K562 (cell line): ENCODE data around the gene ARHGDIA. TPM values are rescaled to one million over a fixed set of nuclear protein-coding genes. Genes with fewer than 3 reads are reported as not detected.

Experiments
- ATAC-seq: fragments of 200-7000 bp; cut with Tn5 transposase; 3 replicates; pipeline ENCODE4 v1.9.1; 2020; ENCODE audit warnings: moderate library complexity
- BruUV-seq: library from RNA; stranded (reverse); fragments of 400-500 nt; replicated peaks from 2 replicates; lab custom pipeline; 2021; lab: Mats Ljungman, UMichigan
- CTCF ChIA-PET: fragments of 300-600 bp; formaldehyde crosslinking; extraction: SDS; loops from one replicate; lab custom pipeline; 2021; ENCODE audit warnings: low intra/inter-chr PET ratio; lab: Yijun Ruan, JAX
- POLR2A ChIA-PET: fragments of 300-600, 350-650 bp; sonication (Branson Sonifier 250); formaldehyde crosslinking; extraction: SDS; loops from one replicate; lab custom pipeline; 2021; ENCODE audit warnings: antibody characterized with exemption, inconsistent platforms; lab: Yijun Ruan, JAX
- DNase-seq, 4 experiments: peaks; one replicate each; pipeline versions ENCODE4 v3.0.0 to v3.0.0-alpha.2; 2011 to 2018; ENCODE audit warnings: low spot score in 3 of 4, mixed read lengths in 3 of 4; ENCODE audit errors: extremely low read depth in 1 of 4
- FAIRE-seq: peaks from 2 replicates; lab custom pipeline; 2011; peaks lifted over from hg19 to GRCh38; lab: Jason Lieb, UNC
- H2AFZ ChIP-seq: 2 replicates; pipeline ENCODE4 v1.6.0; 2011; ENCODE audit warnings: low read depth, low read length, control low read depth, inconsistent platforms
- H3K27ac ChIP-seq: fragments of 200-600 bp; 3 replicates; pipeline ENCODE4 v1.8.0; 2011; ENCODE audit warnings: low read depth, mild to moderate bottlenecking, control low read depth, inconsistent platforms, low read length, moderate library complexity, mixed read lengths; ENCODE audit errors: extremely low read depth
- H3K27me3 ChIP-seq, 2 experiments: fragments of 300-600 bp in 1 of 2; 2 replicates in 1 of 2; 3 replicates in 1 of 2; pipeline versions ENCODE4 v1.6.0 to v1.8.0; 2011; ENCODE audit warnings: inconsistent platforms in 2 of 2, low read length in 2 of 2, mild to moderate bottlenecking in 1 of 2, mixed read lengths in 1 of 2, moderate library complexity in 1 of 2; ENCODE audit not compliant: control insufficient read depth in 2 of 2, insufficient read depth in 2 of 2
- H3K36me3 ChIP-seq: fragments of 300-600 bp; 3 replicates; pipeline ENCODE4 v1.8.0; 2011; ENCODE audit warnings: mild to moderate bottlenecking, low read length, inconsistent platforms; ENCODE audit not compliant: control insufficient read depth, insufficient read depth
- H3K4me1 ChIP-seq, 2 experiments: fragments of 200-600 bp in 1 of 2; replicated peaks in 1 of 2; 2 replicates in 1 of 2; 3 replicates in 1 of 2; pipeline versions ENCODE4 v1.5.1 to v1.8.0; 2011; ENCODE audit warnings: inconsistent platforms in 2 of 2, low read length in 2 of 2, mild to moderate bottlenecking in 1 of 2, mixed read lengths in 1 of 2, moderate library complexity in 1 of 2; ENCODE audit not compliant: control insufficient read depth in 2 of 2, insufficient read depth in 2 of 2
- H3K4me2 ChIP-seq: 2 replicates; pipeline ENCODE4 v1.6.1; 2011; ENCODE audit warnings: low read length, control low read depth, inconsistent platforms, mixed read lengths; ENCODE audit not compliant: insufficient read depth
- H3K4me3 ChIP-seq: fragments of 200-600 bp; sonication (generic), shearing (Covaris generic); 2 replicates; pipeline ENCODE4 v1.5.1; 2016; ENCODE audit warnings: control low read depth, inconsistent platforms
- H3K79me2 ChIP-seq: fragments of 200-600 bp; 3 replicates; pipeline ENCODE4 v1.8.0; 2011; ENCODE audit warnings: low read length, inconsistent platforms; ENCODE audit not compliant: control insufficient read depth, insufficient read depth
- H3K9ac ChIP-seq, 2 experiments: 2 replicates each; pipeline versions ENCODE4 v1.6.0 to v1.6.1; 2011; ENCODE audit warnings: low read depth in 2 of 2, low read length in 2 of 2, control low read depth in 1 of 2, inconsistent platforms in 1 of 2, mild to moderate bottlenecking in 1 of 2, mixed read lengths in 1 of 2; ENCODE audit not compliant: insufficient read depth in 1 of 2
- H3K9me1 ChIP-seq: one replicate; pipeline ENCODE4 v1.6.0; 2011; ENCODE audit warnings: inconsistent platforms, mild to moderate bottlenecking, low read length, moderate library complexity; ENCODE audit not compliant: control insufficient read depth, insufficient read depth
- H3K9me3 ChIP-seq: replicated peaks from 2 replicates; pipeline ENCODE4 v1.5.1; 2011; ENCODE audit warnings: low read depth, low read length, inconsistent platforms; ENCODE audit not compliant: control insufficient read depth, insufficient read depth
- H4K20me1 ChIP-seq: replicated peaks from 2 replicates; pipeline ENCODE4 v1.6.1; 2011; ENCODE audit warnings: low read length, inconsistent platforms, mixed read lengths; ENCODE audit not compliant: control insufficient read depth, insufficient read depth
- MAX ChIP-seq: sonication (generic); formaldehyde crosslinking; IDR thresholded peaks from 2 replicates; pipeline ENCODE4 v1.9.0; 2022; ENCODE audit warnings: mild to moderate bottlenecking, missing genetic modification reagents
- NFATC3 ChIP-seq: fragments of 450-650 bp; IDR thresholded peaks from 2 replicates; pipeline ENCODE4 v1.6.1; 2017; ENCODE audit warnings: mild to moderate bottlenecking
- PHTF2 ChIP-seq: fragments of 250-450 bp; sonication (Bioruptor Pico); IDR thresholded peaks from 2 replicates; pipeline ENCODE4 v1.5.0; 2021; ENCODE audit warnings: mild to moderate bottlenecking
- PPARD ChIP-seq: fragments of 250-450 bp; sonication (Bioruptor Pico); IDR thresholded peaks from 2 replicates; pipeline ENCODE4 v1.8.0; 2022; ENCODE audit warnings: inconsistent platforms, mild to moderate bottlenecking, moderate library complexity
- RBFOX2 ChIP-seq: fragments of 200-400 bp; formaldehyde crosslinking; IDR thresholded peaks from 2 replicates; pipeline ENCODE4 v1.6.1; 2017; ENCODE audit warnings: low read depth, mild to moderate bottlenecking, low read length, moderate library complexity
- RBM14 ChIP-seq: fragments of 200-400 bp; formaldehyde crosslinking; IDR thresholded peaks from 2 replicates; pipeline ENCODE4 v1.6.1; 2018; ENCODE audit warnings: low read depth, mild to moderate bottlenecking, low read length, moderate library complexity, borderline replicate concordance; ENCODE audit not compliant: insufficient read depth
- XRCC3 ChIP-seq: fragments of 450-650 bp; IDR thresholded peaks from 2 replicates; pipeline ENCODE4 v1.6.1; 2017; ENCODE audit warnings: mild to moderate bottlenecking, moderate library complexity
- ZNF197 ChIP-seq: fragments of 200-800 bp; sonication (Bioruptor generic); IDR thresholded peaks from 2 replicates; pipeline ENCODE4 v1.6.1; 2016; ENCODE audit warnings: low read depth, missing genetic modification characterization, missing compliant biosample characterization
- ZNF282 ChIP-seq: sonication (generic); formaldehyde crosslinking; IDR thresholded peaks from 2 replicates; pipeline ENCODE4 v1.8.1; 2023; ENCODE audit warnings: missing genetic modification reagents
- WGBS: fragments of 100-300 bp; shearing (Covaris generic); methylation state at CpG from one replicate; pipeline ENCODE4 v1.1.6; 2016; ENCODE audit warnings: low coverage, mixed read lengths; ENCODE audit not compliant: insufficient coverage; ENCODE audit errors: missing lambda C conversion rate; 5-methylcytosine and 5-hydroxymethylcytosine counted together
- in situ Hi-C: fragments of 300-500 bp; cut with MboI; formaldehyde crosslinking; loops from 4 replicates; pipeline ENCODE4 v1.15.0; 2018; ENCODE audit warnings: inconsistent platforms, mixed read lengths
- intact Hi-C: fragments of 100-400 bp; cut with micrococcal nuclease; formaldehyde crosslinking; loops from 2 replicates; pipeline ENCODE4 v1.14.2; 2022
- polyA plus RNA-seq, 8 experiments: library from polyadenylated mRNA; depleted of rRNA in 4 of 8; stranded (reverse) in 5 of 8; unstranded in 3 of 8; fragments of >200 nt; fragmentation: Nextera tagmentation in 2 of 8; fragmentation: Illumina TruSeq in 1 of 8; extraction: Ambion mirVana in 2 of 8; extraction: Trizol in 1 of 8; gene quantifications; 2 replicates each; pipeline versions ENCODE4 v1.2.1 to v1.2.3, GENCODE V29; 2011 to 2014; ENCODE audit warnings: inconsistent platforms in 1 of 8, missing spikeins in 1 of 8
- total RNA-seq, 7 experiments: library from RNA; depleted of rRNA in 6 of 7; stranded (reverse); fragments of >200 nt in 6 of 7; fragmentation: Illumina TruSeq in 2 of 7; extraction: Trizol in 2 of 7; gene quantifications; 2 replicates each; pipeline versions ENCODE4 v1.2.1 to v1.2.3, GENCODE V29; 2011 to 2021; ENCODE audit warnings: low replicate concordance in 1 of 7
- TF ChIP-seq, protein P1 (sequence below): fragments of 200-400 bp; formaldehyde crosslinking; IDR thresholded peaks from 2 replicates; pipeline ENCODE4 v1.6.1; 2017; ENCODE audit warnings: mild to moderate bottlenecking, low read depth, low read length, moderate library complexity

Gene ARHGDIA
- total and polyA plus RNA-seq, 9 of the 15 experiments (the other 6 are each of a cell fraction or from before 2014, with no cell fraction given), result 9.6 to 340 (median 97.6) TPM

- Histone ChIP-seq H3K9me1 (no peaks in the 10 kb centered on the region), H3K9ac (peak overlapping the region; percentile 44 to 91; a peak in 3 of 4 replicates), H3K27me3 (no peaks in the 10 kb centered on the region), H3K36me3 (peaks cover 65% of the 10 kb centered on the region), H3K27ac (peak overlapping the region; percentile 93; the same call in 1 of the 3 replicates), H3K4me2 (no peak overlapping the region), H3K79me2 (peaks cover 68% of the 10 kb centered on the region), H2AFZ (no peak overlapping the region), H3K4me1 (peaks cover 35 to 84% of the 10 kb centered on the region in 2 experiments), H3K9me3 (no peaks in the 10 kb centered on the region), H3K4me3 (no peak overlapping the region), H4K20me1 (peaks cover 41% of the 10 kb centered on the region)
- 48% methylated on average over 19 of the region's 23 CpGs for WGBS
- in situ Hi-C loops, result no loop called here
- no TSS peak for BruUV-seq
- peak; percentile 13 for ATAC-seq
- ChIA-PET CTCF (no interaction called here), POLR2A (interaction anchor here (0.7 to 1.9 kb wide), 11 partner anchors 12 to 152 kb away, joined by 3 to 8 read pairs (median 3); no protein-coding TSS in a partner anchor)
- peak in 1 of 4 experiments; percentile 68 for DNase-seq
- FAIRE-seq, result peak; percentile 48
- intact Hi-C loops, result no loop called here
- TF ChIP-seq, protein P1, sequence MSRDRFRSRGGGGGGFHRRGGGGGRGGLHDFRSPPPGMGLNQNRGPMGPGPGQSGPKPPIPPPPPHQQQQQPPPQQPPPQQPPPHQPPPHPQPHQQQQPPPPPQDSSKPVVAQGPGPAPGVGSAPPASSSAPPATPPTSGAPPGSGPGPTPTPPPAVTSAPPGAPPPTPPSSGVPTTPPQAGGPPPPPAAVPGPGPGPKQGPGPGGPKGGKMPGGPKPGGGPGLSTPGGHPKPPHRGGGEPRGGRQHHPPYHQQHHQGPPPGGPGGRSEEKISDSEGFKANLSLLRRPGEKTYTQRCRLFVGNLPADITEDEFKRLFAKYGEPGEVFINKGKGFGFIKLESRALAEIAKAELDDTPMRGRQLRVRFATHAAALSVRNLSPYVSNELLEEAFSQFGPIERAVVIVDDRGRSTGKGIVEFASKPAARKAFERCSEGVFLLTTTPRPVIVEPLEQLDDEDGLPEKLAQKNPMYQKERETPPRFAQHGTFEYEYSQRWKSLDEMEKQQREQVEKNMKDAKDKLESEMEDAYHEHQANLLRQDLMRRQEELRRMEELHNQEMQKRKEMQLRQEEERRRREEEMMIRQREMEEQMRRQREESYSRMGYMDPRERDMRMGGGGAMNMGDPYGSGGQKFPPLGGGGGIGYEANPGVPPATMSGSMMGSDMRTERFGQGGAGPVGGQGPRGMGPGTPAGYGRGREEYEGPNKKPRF, result no peak
- no peak for TF ChIP-seq PPARD (CRISPR knock-in tag)
- TF ChIP-seq XRCC3, result no peak
- TF ChIP-seq PHTF2, result peak; percentile 48; the same call in 1 of the 2 replicates
- TF ChIP-seq RBFOX2, result peak; percentile 79
- TF ChIP-seq ZNF282 (CRISPR knock-in tag), result no peak
- TF ChIP-seq MAX (CRISPR knock-in tag), result no peak
- TF ChIP-seq ZNF197, result no peak
- peak; percentile 95; the same call in 1 of the 2 replicates for TF ChIP-seq RBM14
- TF ChIP-seq NFATC3, result 0 out of 2 replicates have a peak, but pooled peaks have one; percentile 32
These were observed 3.8 kb downstream of the ARHGDIA start for GRCh38 chr17:81867170-81867990.
